Measurements from ENCODE around the gene DSE.

- no peak for TF ChIP-seq YY1 (IDR thresholded peaks at IDR 0.05; ENCODE audit: extremely low read depth, insufficient replicate concordance, low read depth, low read length)
- no peak for TF ChIP-seq POLR2AphosphoS5 (IDR thresholded peaks at IDR 0.05; ENCODE audit: low read depth, low read length)
- no peak for TF ChIP-seq CTCF (IDR thresholded peaks at IDR 0.05 in 2 of 3, conservative IDR thresholded peaks at IDR 0.05 in 1 of 3; ENCODE audit: borderline replicate concordance in 1 of 3, insufficient read depth in 1 of 3, low read depth in 2 of 3, low read length in 2 of 3)
- no peak for TF ChIP-seq RAD21 (IDR thresholded peaks at IDR 0.05; ENCODE audit: low read depth)
- TF ChIP-seq POLR2A (IDR thresholded peaks at IDR 0.05; ENCODE audit: borderline replicate concordance, extremely low read depth, insufficient read depth, insufficient read length): no peak
- no peak for TF ChIP-seq ZNF274 (IDR thresholded peaks at IDR 0.05; ENCODE audit: low read depth, low read length)
- TF ChIP-seq EZH2 (IDR thresholded peaks at IDR 0.05): no peak
- no peak for TF ChIP-seq TCF7L2 (IDR thresholded peaks at IDR 0.05; ENCODE audit: borderline replicate concordance, extremely low read depth, insufficient read depth, insufficient read length)
- no peak for TF ChIP-seq FOSL1 (IDR thresholded peaks at IDR 0.05; ENCODE audit: low read depth)
- TF ChIP-seq MAX (IDR thresholded peaks at IDR 0.05): no peak
- TF ChIP-seq EGR1 (IDR thresholded peaks at IDR 0.05; ENCODE audit: low read depth): no peak
Observed at GRCh38 chr6:116365743-116366142, 5.0 kb upstream of the DSE start.
